Tibial artery (tissue), 4 donors: Measurements from ENCODE around the gene CHEK2.
"Not testable (repeated sequence)": the region's sequence is repeated elsewhere in the genome, so short reads cannot be mapped to it uniquely, and the experiment has no call there.

Experiments used
- DNase-seq, 2 donors: peaks; one replicate each; pipeline ENCODE4 v3.0.0-alpha.2; 2019
- H3K27ac ChIP-seq, 2 donors: fragments of 200-600 bp; sonication (generic) in 1 of 2; 1 replicate in 1 of 2; 2 replicates in 1 of 2; pipeline ENCODE4 v1.5.1; 2018 to 2019; ENCODE audit warnings: mild to moderate bottlenecking in 1 of 2
- H3K27me3 ChIP-seq, 2 donors: fragments of 200-600 bp; sonication (generic) in 1 of 2; one replicate each; pipeline versions ENCODE4 v1.5.1 to v1.6.0; 2016 to 2019
- H3K36me3 ChIP-seq, 3 donors: fragments of 200-600 bp; sonication (generic) in 2 of 3; one replicate each; pipeline ENCODE4 v1.5.1; 2016 to 2019; ENCODE audit warnings: mild to moderate bottlenecking in 2 of 3
- H3K4me1 ChIP-seq, 4 donors: fragments of 200-600 bp; sonication (generic) in 2 of 4; 1 replicate in 3 of 4; 2 replicates in 1 of 4; pipeline ENCODE4 v1.5.1; 2016 to 2019
- H3K4me3 ChIP-seq, 2 donors: fragments of 200-600 bp; sonication (generic) in 1 of 2; 1 replicate in 1 of 2; 2 replicates in 1 of 2; pipeline ENCODE4 v1.5.1; 2018 to 2019; ENCODE audit warnings: mild to moderate bottlenecking in 2 of 2
- H3K9me3 ChIP-seq, 3 donors: fragments of 200-600 bp; sonication (generic) in 1 of 3; one replicate each; pipeline ENCODE4 v1.5.1; 2016 to 2019
- CTCF ChIP-seq, 2 experiments: fragments of 200-600 bp in 1 of 2; fragments of 450-650 bp in 1 of 2; IDR thresholded peaks; one replicate each; pipeline ENCODE4 v1.5.1; 2017 to 2019; ENCODE audit warnings: antibody characterized with exemption in 2 of 2, mild to moderate bottlenecking in 1 of 2, moderate library complexity in 1 of 2
- intact Hi-C: fragments of 100-400 bp; cut with DNase I; formaldehyde crosslinking; loops from one replicate; pipeline ENCODE4 v1.15.0; 2023; ENCODE audit warnings: low total_unique reads

CHEK2 gene

GRCh38 chr22:28750471-28750881, 8.9 kb upstream of the CHEK2 start:
- Histone ChIP-seq H3K4me3 (no peak overlapping the region), H3K27ac (no peak overlapping the region), H3K36me3 (peaks cover 20 to 51% (median 29%) of the 10 kb centered on the region in 3 donors), H3K27me3 (no peaks in the 10 kb centered on the region), H3K4me1 (peaks cover 0 to 7% (median 2%) of the 10 kb centered on the region in 4 donors), H3K9me3 (no peaks in the 10 kb centered on the region)
- TF ChIP-seq CTCF (IDR thresholded peaks at IDR 0.05) = no peak
- DNase-seq = no peak
- intact Hi-C loops = no loop called here

- intact Hi-C loops = loop anchor here (10.0 kb wide), 2 partner anchors 51 to 59 kb away; no protein-coding TSS in a partner anchor
- Histone ChIP-seq H3K4me3 (no peak overlapping the region), H3K27ac (no peak overlapping the region), H3K27me3 (no peaks in the 10 kb centered on the region), H3K4me1 (peaks cover 0 to 13% (median 11%) of the 10 kb centered on the region in 4 donors), H3K36me3 (peaks cover 16 to 52% (median 49%) of the 10 kb centered on the region in 3 donors), H3K9me3 (no peaks in the 10 kb centered on the region)
- TF ChIP-seq CTCF (IDR thresholded peaks at IDR 0.05) = no peak
- no peak for DNase-seq
Measured at GRCh38 chr22:28743852-28744251, 2.2 kb upstream of the CHEK2 start.

- H3K27me3 ChIP-seq = no peaks in the 10 kb centered on the region
- peak overlapping the region; percentile 73 to 99 for H3K4me3 ChIP-seq
- H3K9me3 ChIP-seq = no peaks in the 10 kb centered on the region
- TF ChIP-seq CTCF (IDR thresholded peaks at IDR 0.05) = no peak
- H3K36me3 ChIP-seq = peaks cover 10 to 41% (median 39%) of the 10 kb centered on the region in 3 donors
- peak overlapping the region; percentile 97 to 100 for H3K27ac ChIP-seq
- H3K4me1 ChIP-seq = peaks cover 0 to 13% (median 11%) of the 10 kb centered on the region in 4 donors
- no peak for DNase-seq
- intact Hi-C loops = loop anchor here (10.0 kb wide), 2 partner anchors 52 to 58 kb away; no protein-coding TSS in a partner anchor
Measured at GRCh38 chr22:28742562-28742962, 942 bp upstream of the CHEK2 start.

- TF ChIP-seq CTCF (IDR thresholded peaks at IDR 0.05) = no peak
- DNase-seq = no peak
- Histone ChIP-seq H3K4me1 (peaks cover 0 to 13% (median 11%) of the 10 kb centered on the region in 4 donors), H3K27ac (no peak overlapping the region), H3K9me3 (no peaks in the 10 kb centered on the region), H3K27me3 (no peaks in the 10 kb centered on the region), H3K36me3 (peaks cover 5 to 28% (median 27%) of the 10 kb centered on the region in 3 donors), H3K4me3 (peak overlapping the region; percentile 73 to 99)
- intact Hi-C loops = loop anchor here (10.0 kb wide), 2 partner anchors 54 to 56 kb away; no protein-coding TSS in a partner anchor
Measured at GRCh38 chr22:28741200-28741784, 328 bp downstream of the CHEK2 start.

GRCh38 chr22:28738876-28739275, 2.7 kb downstream of the CHEK2 start:
- H3K27ac ChIP-seq = not testable (repeated sequence)

GRCh38 chr22:28737701-28738100, 3.9 kb downstream of the CHEK2 start:
- peaks cover 0 to 7% (median 5%) of the 10 kb centered on the region in 4 donors for H3K4me1 ChIP-seq
- H3K27me3 ChIP-seq = no peaks in the 10 kb centered on the region
- TF ChIP-seq CTCF (IDR thresholded peaks at IDR 0.05) = no peak
- no peaks in the 10 kb centered on the region for H3K9me3 ChIP-seq
- intact Hi-C loops = no loop called here
- DNase-seq = no peak
- no peak overlapping the region for H3K27ac ChIP-seq
- H3K4me3 ChIP-seq = no peak overlapping the region
- no peaks in the 10 kb centered on the region for H3K36me3 ChIP-seq

More at GRCh38 chr22:28738876-28739275, 2.7 kb downstream of the CHEK2 start:
- H3K36me3 ChIP-seq, DNase-seq, H3K27me3 ChIP-seq, H3K9me3 ChIP-seq, H3K4me3 ChIP-seq, intact Hi-C loops: not testable (repeated sequence)
- H3K4me1 ChIP-seq = peaks cover 0 to 13% (median 11%) of the 10 kb centered on the region in 4 donors
